Renal cortex interstitium (tissue), 11 donors: ENCODE data around the gene MND1. TPM values are rescaled to one million over a fixed set of nuclear protein-coding genes. Genes with fewer than 3 reads are reported as not detected.
"Not testable (repeated sequence)": the region's sequence is repeated elsewhere in the genome, so short reads cannot be mapped to it uniquely, and the experiment has no call there.

ENCODE experiments used
- DNase-seq, 11 donors: peaks; one replicate each; pipeline ENCODE4 v3.0.0-alpha.2; 2013; ENCODE audit warnings: low read depth in 9 of 11, low spot score in 4 of 11; ENCODE audit errors: extremely low read depth in 1 of 11
- polyA plus RNA-seq, 3 donors: library from polyadenylated mRNA; unstranded; fragments of 120-200 nt; gene quantifications; one replicate each; pipeline ENCODE4 v1.2.1, GENCODE V29; 2013; ENCODE audit not compliant: insufficient read length in 3 of 3

The MND1 gene
- polyA plus RNA-seq, 3 donors = 13.3 to 23.2 (median 20.7) TPM

- DNase-seq = no peak
Observed at GRCh38 chr4:153453402-153453801, 108.9 kb downstream of the MND1 start.

GRCh38 chr4:153458969-153459368 lies 114.5 kb downstream of the MND1 start:
- no peak for DNase-seq

DNA sequence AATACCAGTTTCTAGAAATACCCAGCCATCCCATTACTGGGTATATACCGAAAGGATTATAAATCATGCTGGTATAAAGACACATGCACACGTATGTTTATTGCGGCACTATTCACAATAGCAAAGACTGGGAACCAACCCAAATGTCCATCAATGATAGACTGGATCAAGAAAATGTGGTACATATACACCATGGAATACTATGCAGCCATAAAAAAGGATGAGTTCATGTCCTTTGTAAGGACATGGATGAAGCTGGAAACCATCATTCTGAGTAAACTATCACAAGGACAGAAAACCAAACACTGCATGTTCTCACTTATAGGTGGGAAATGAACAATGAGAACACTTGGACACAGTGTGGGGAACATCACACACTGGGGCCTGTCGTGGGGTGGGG lies 117.1 kb downstream of the MND1 start:
- not testable (repeated sequence) for DNase-seq

GRCh38 chr4:153464068-153464467 lies 119.6 kb downstream of the MND1 start:
- peak in 3 of 11 donors; percentile 33 to 45 (median 38) for DNase-seq

Other genes starting within 250 kb of the MND1 start
- 10 to 100 TPM; 68.1 to 89.2 (median 74.4) TPM for gene TRIM2, start 140.2 kb upstream of the MND1 start, polyA plus RNA-seq
- 10 to 100 TPM; 25.3 to 29.6 (median 28.7) TPM for gene TMEM131L, start 121.7 kb downstream of the MND1 start, polyA plus RNA-seq